Nephron progenitor cell (in vitro differentiated cells): ENCODE data around the gene TMEM139.

ENCODE experiments used
- DNase-seq: peaks from one replicate; pipeline ENCODE4 v3.0.0; 2021
- H3K27ac Mint-ChIP-seq: 2 replicates; pipeline ENCODE4 v1.8.0; 2021; ENCODE audit warnings: mild to moderate bottlenecking, moderate library complexity, mixed read lengths
- H3K27me3 Mint-ChIP-seq: 2 replicates; pipeline ENCODE4 v1.8.0; 2021; ENCODE audit warnings: mild to moderate bottlenecking, low read depth, mixed read lengths; ENCODE audit not compliant: poor library complexity
- H3K36me3 Mint-ChIP-seq: 2 replicates; pipeline ENCODE4 v1.8.0; 2021; ENCODE audit warnings: low read depth, mixed read lengths
- H3K4me1 Mint-ChIP-seq: 2 replicates; pipeline ENCODE4 v1.8.0; 2021; ENCODE audit warnings: mixed read lengths
- H3K4me3 Mint-ChIP-seq: 2 replicates; pipeline ENCODE4 v1.8.0; 2021; ENCODE audit warnings: mild to moderate bottlenecking, moderate library complexity, mixed read lengths
- H3K9me3 Mint-ChIP-seq: 2 replicates; pipeline ENCODE4 v1.8.0; 2021; ENCODE audit warnings: mild to moderate bottlenecking, moderate library complexity, mixed read lengths
- TF ChIP-seq, protein P1 (sequence below): fragments of 200-600 bp; sonication (generic); IDR thresholded peaks from 2 replicates; pipeline ENCODE4 v1.5.0; 2021; ENCODE audit warnings: antibody characterized with exemption

Gene TMEM139

DNA sequence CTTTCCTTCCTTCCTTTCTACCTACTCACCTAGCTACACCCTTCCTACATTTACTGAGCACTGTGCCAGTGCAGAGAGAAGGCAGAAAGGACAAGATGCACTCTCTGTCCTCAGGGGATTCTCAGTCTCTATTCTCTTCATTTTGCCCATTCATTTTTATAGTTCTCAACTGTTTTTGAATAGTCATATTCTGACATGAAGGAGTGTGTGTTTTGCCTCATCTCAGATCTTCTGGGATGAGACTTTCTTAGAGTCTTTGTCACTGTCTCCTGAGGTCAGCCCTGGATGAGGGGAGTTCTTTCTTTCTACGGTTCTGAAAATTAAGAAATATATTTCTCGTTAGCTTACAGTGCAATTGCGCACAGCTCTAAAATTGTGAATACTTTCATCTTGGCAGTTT lies 52.5 kb downstream of the TMEM139 start:
- H3K4me1 Mint-ChIP-seq = no peaks in the 10 kb centered on the region
- peaks cover 47% of the 10 kb centered on the region for H3K27me3 Mint-ChIP-seq
- TF ChIP-seq, protein P1, sequence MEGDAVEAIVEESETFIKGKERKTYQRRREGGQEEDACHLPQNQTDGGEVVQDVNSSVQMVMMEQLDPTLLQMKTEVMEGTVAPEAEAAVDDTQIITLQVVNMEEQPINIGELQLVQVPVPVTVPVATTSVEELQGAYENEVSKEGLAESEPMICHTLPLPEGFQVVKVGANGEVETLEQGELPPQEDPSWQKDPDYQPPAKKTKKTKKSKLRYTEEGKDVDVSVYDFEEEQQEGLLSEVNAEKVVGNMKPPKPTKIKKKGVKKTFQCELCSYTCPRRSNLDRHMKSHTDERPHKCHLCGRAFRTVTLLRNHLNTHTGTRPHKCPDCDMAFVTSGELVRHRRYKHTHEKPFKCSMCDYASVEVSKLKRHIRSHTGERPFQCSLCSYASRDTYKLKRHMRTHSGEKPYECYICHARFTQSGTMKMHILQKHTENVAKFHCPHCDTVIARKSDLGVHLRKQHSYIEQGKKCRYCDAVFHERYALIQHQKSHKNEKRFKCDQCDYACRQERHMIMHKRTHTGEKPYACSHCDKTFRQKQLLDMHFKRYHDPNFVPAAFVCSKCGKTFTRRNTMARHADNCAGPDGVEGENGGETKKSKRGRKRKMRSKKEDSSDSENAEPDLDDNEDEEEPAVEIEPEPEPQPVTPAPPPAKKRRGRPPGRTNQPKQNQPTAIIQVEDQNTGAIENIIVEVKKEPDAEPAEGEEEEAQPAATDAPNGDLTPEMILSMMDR = no peak
- no peak overlapping the region for H3K27ac Mint-ChIP-seq
- H3K4me3 Mint-ChIP-seq = no peak overlapping the region
- no peaks in the 10 kb centered on the region for H3K36me3 Mint-ChIP-seq
- DNase-seq = no peak
- H3K9me3 Mint-ChIP-seq = no peaks in the 10 kb centered on the region
